K562 (cell line): ENCODE measurements around the gene LMAN2. TPM values are rescaled to one million over a fixed set of nuclear protein-coding genes. Genes with fewer than 3 reads are reported as not detected.

Experiments
- ATF3 ChIP-seq, 2 experiments: fragments of 450-650 bp in 1 of 2; sonication (generic) in 1 of 2; formaldehyde crosslinking in 1 of 2; IDR thresholded peaks in 1 of 2; conservative IDR thresholded peaks in 1 of 2; 2 replicates each; pipeline versions ENCODE4 v1.6.1 to v1.8.1; 2016 to 2023; ENCODE audit warnings: mild to moderate bottlenecking in 2 of 2, moderate library complexity in 2 of 2, inconsistent platforms in 1 of 2, missing genetic modification reagents in 1 of 2
- BCOR ChIP-seq: fragments of 450-650 bp; IDR thresholded peaks from 2 replicates; pipeline ENCODE4 v1.6.1; 2016
- BRF1 ChIP-seq: IDR thresholded peaks from 3 replicates; pipeline ENCODE4 v1.6.1; 2011; ENCODE audit warnings: borderline replicate concordance, mild to moderate bottlenecking; ENCODE audit not compliant: insufficient read length; ENCODE audit errors: extremely low read depth
- C11orf30 ChIP-seq: fragments of 450-650 bp; IDR thresholded peaks from 2 replicates; pipeline ENCODE4 v1.6.1; 2016; ENCODE audit warnings: low read depth, mild to moderate bottlenecking
- E2F1 ChIP-seq: sonication (generic); formaldehyde crosslinking; IDR thresholded peaks from 2 replicates; pipeline ENCODE4 v1.8.1; 2023; ENCODE audit warnings: mild to moderate bottlenecking, missing genetic modification reagents, moderate library complexity
- ELF2 ChIP-seq: fragments of 250-450 bp; sonication (Bioruptor Pico); IDR thresholded peaks from 2 replicates; pipeline ENCODE4 v1.5.0; 2021; ENCODE audit warnings: mild to moderate bottlenecking
- GATAD2B ChIP-seq: fragments of 450-650 bp; IDR thresholded peaks from 2 replicates; pipeline ENCODE4 v1.6.1; 2017; ENCODE audit warnings: mild to moderate bottlenecking, borderline replicate concordance
- ILK ChIP-seq: fragments of 450-650 bp; IDR thresholded peaks from 2 replicates; pipeline ENCODE4 v1.6.1; 2016; ENCODE audit warnings: missing genetic modification characterization, low read depth, mild to moderate bottlenecking, missing compliant biosample characterization, moderate library complexity, borderline replicate concordance
- IRF2 ChIP-seq: sonication (generic); formaldehyde crosslinking; IDR thresholded peaks from 2 replicates; pipeline ENCODE4 v1.8.1; 2022; ENCODE audit warnings: mild to moderate bottlenecking, missing genetic modification reagents
- NEUROD1 ChIP-seq: fragments of 150-350 bp; IDR thresholded peaks from 2 replicates; pipeline ENCODE4 v1.6.1; 2014; ENCODE audit warnings: borderline replicate concordance, low read length, low read depth; ENCODE audit not compliant: partially characterized antibody
- NR1H2 ChIP-seq: sonication (generic); formaldehyde crosslinking; IDR thresholded peaks from 2 replicates; pipeline ENCODE4 v1.4.0; 2020; ENCODE audit warnings: mild to moderate bottlenecking, missing genetic modification reagents
- SAFB ChIP-seq: fragments of 200-400 bp; formaldehyde crosslinking; IDR thresholded peaks from 2 replicates; pipeline ENCODE4 v1.6.1; 2017; ENCODE audit warnings: low read depth, low read length, borderline replicate concordance
- SMC3 ChIP-seq: conservative IDR thresholded peaks from 2 replicates; pipeline ENCODE4 v1.6.1; 2011; ENCODE audit warnings: low read depth, low read length, improper control_type of control experiment; ENCODE audit not compliant: insufficient read depth
- USF2 ChIP-seq: sonication (generic); formaldehyde crosslinking; IDR thresholded peaks from 2 replicates; pipeline ENCODE4 v1.5.0; 2020; ENCODE audit warnings: missing genetic modification reagents
- ZNF253 ChIP-seq: fragments of 250-450 bp; sonication (Bioruptor Pico); conservative IDR thresholded peaks from 2 replicates; pipeline ENCODE4 v1.6.1; 2021; ENCODE audit warnings: mild to moderate bottlenecking
- ZNF354B ChIP-seq: fragments of 250-450 bp; sonication (Bioruptor Pico); IDR thresholded peaks from 2 replicates; pipeline ENCODE4 v1.4.0; 2020
- ZNF780A ChIP-seq: fragments of 250-450 bp; sonication (Bioruptor Pico); IDR thresholded peaks from 2 replicates; pipeline ENCODE4 v1.5.0; 2021; ENCODE audit warnings: mild to moderate bottlenecking
- polyA plus RNA-seq, 8 experiments: library from polyadenylated mRNA; depleted of rRNA in 4 of 8; stranded (reverse) in 5 of 8; unstranded in 3 of 8; fragments of >200 nt; fragmentation: Nextera tagmentation in 2 of 8; fragmentation: Illumina TruSeq in 1 of 8; extraction: Ambion mirVana in 2 of 8; extraction: Trizol in 1 of 8; gene quantifications; 2 replicates each; pipeline versions ENCODE4 v1.2.1 to v1.2.3, GENCODE V29; 2011 to 2014; ENCODE audit warnings: inconsistent platforms in 1 of 8, missing spikeins in 1 of 8
- total RNA-seq, 7 experiments: library from RNA; depleted of rRNA in 6 of 7; stranded (reverse); fragments of >200 nt in 6 of 7; fragmentation: Illumina TruSeq in 2 of 7; extraction: Trizol in 2 of 7; gene quantifications; 2 replicates each; pipeline versions ENCODE4 v1.2.1 to v1.2.3, GENCODE V29; 2011 to 2021; ENCODE audit warnings: low replicate concordance in 1 of 7
- TF ChIP-seq, protein P1 (sequence below): fragments of 450-650 bp; IDR thresholded peaks from 2 replicates; pipeline ENCODE4 v1.6.1; 2016; ENCODE audit warnings: missing biosample characterization, missing genetic modification characterization
- TF ChIP-seq, protein P2 (sequence below): fragments of 450-650 bp; IDR thresholded peaks from 2 replicates; pipeline ENCODE4 v1.6.1; 2016; ENCODE audit warnings: borderline replicate concordance
- TF ChIP-seq, protein P3 (sequence below): sonication (generic); formaldehyde crosslinking; IDR thresholded peaks from 2 replicates; pipeline ENCODE4 v1.8.0; 2022; ENCODE audit warnings: missing genetic modification reagents, mild to moderate bottlenecking, borderline replicate concordance

The LMAN2 gene
- total and polyA plus RNA-seq, 9 of the 15 experiments (the other 6 are each of a cell fraction or from before 2014, with no cell fraction given): 2.7 to 254 (median 136) TPM

DNA sequence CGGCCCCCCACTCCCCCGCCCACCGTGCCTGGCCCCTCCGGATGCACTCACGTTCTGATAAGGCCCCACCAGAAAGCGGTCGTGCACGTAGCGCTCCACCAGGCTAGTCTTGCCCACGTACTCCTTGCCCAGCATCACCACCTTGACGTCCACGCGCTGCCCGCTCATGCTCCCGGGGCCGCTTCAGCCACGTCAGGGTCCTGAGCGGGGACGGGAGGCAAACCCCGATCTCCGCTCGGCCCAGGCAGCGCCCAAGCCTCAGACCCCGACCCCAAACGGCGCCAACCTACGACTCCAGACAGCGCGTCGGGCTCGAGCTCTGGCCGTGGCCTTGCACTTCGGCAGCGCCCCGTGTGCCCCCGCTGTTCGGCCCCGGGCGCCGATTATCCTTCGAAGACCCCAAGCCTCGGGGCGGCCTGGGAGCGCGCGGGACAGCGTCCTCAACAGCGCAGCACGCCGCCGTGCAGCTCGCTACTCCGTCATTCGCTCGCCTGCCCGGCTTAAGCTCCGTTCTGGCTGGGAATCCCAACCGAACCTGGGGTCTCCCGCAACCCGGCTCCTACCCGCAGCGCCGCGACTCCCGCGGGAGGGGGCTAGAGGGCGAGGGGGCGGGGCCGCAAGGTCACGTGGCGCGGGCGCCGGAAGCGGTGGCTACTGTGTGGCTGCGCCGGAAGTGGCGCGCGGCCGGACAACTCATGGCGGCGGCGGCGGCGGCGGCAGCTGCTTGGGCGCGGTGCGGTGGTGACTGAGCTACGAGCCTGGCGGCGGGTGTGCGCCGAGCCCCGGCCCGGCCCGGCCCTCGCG is 48.1 kb downstream of the LMAN2 start, which contains the start of the genes PRELID1 and RAB24 (continued):
- TF ChIP-seq, protein P1, sequence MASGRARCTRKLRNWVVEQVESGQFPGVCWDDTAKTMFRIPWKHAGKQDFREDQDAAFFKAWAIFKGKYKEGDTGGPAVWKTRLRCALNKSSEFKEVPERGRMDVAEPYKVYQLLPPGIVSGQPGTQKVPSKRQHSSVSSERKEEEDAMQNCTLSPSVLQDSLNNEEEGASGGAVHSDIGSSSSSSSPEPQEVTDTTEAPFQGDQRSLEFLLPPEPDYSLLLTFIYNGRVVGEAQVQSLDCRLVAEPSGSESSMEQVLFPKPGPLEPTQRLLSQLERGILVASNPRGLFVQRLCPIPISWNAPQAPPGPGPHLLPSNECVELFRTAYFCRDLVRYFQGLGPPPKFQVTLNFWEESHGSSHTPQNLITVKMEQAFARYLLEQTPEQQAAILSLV: no peak
- TF ChIP-seq ZNF354B (CRISPR knock-in tag) (no peak), USF2 (CRISPR knock-in tag) (peak; percentile 97), GATAD2B (no peak), ZNF780A (CRISPR knock-in tag) (no peak), C11orf30 (peak; percentile 89), ATF3 (IDR thresholded peaks at IDR 0.05) (no peak), ATF3 (CRISPR knock-in tag; conservative IDR thresholded peaks at IDR 0.05) (no peak), IRF2 (CRISPR knock-in tag) (no peak), E2F1 (CRISPR knock-in tag) (peak; percentile 84), BRF1 (no peak), SMC3 (0 out of 2 replicates have a peak, but pooled peaks have one; percentile 4), BCOR (no peak), ILK (no peak), NR1H2 (peak; percentile 89; the same call in 1 of the 2 replicates), NEUROD1 (no peak), ELF2 (CRISPR knock-in tag) (peak; percentile 81; the same call in 1 of the 2 replicates), SAFB (no peak), ZNF253 (CRISPR knock-in tag) (no peak)
- TF ChIP-seq, protein P2, sequence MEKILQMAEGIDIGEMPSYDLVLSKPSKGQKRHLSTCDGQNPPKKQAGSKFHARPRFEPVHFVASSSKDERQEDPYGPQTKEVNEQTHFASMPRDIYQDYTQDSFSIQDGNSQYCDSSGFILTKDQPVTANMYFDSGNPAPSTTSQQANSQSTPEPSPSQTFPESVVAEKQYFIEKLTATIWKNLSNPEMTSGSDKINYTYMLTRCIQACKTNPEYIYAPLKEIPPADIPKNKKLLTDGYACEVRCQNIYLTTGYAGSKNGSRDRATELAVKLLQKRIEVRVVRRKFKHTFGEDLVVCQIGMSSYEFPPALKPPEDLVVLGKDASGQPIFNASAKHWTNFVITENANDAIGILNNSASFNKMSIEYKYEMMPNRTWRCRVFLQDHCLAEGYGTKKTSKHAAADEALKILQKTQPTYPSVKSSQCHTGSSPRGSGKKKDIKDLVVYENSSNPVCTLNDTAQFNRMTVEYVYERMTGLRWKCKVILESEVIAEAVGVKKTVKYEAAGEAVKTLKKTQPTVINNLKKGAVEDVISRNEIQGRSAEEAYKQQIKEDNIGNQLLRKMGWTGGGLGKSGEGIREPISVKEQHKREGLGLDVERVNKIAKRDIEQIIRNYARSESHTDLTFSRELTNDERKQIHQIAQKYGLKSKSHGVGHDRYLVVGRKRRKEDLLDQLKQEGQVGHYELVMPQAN: peak; percentile 78; the same call in 1 of the 2 replicates
- TF ChIP-seq, protein P3, sequence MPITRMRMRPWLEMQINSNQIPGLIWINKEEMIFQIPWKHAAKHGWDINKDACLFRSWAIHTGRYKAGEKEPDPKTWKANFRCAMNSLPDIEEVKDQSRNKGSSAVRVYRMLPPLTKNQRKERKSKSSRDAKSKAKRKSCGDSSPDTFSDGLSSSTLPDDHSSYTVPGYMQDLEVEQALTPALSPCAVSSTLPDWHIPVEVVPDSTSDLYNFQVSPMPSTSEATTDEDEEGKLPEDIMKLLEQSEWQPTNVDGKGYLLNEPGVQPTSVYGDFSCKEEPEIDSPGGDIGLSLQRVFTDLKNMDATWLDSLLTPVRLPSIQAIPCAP (CRISPR knock-in tag): no peak
